Psoas muscle (tissue), 8 donors: ENCODE results near the gene ATAD3B. TPM values are rescaled to one million over a fixed set of nuclear protein-coding genes. Genes with fewer than 3 reads are reported as not detected.

Experiments
- ATAC-seq, 4 donors: fragments of 200-7000 bp; cut with Tn5 transposase; one replicate each; pipeline ENCODE4 v1.9.1; 2020; ENCODE audit warnings: moderate library complexity in 3 of 4, mild to moderate bottlenecking in 2 of 4
- DNase-seq, 2 donors: peaks; one replicate each; pipeline ENCODE4 v3.0.0-alpha.2; 2020
- H3K27ac ChIP-seq: fragments of 200-600 bp; one replicate; pipeline ENCODE4 v1.8.0; 2022
- H3K27me3 ChIP-seq, 3 donors: fragments of 200-600 bp in 1 of 3; one replicate each; pipeline versions ENCODE4 v1.6.1 to v1.8.0; 2013 to 2022; ENCODE audit warnings: low read length in 2 of 3, mild to moderate bottlenecking in 2 of 3, moderate library complexity in 1 of 3; ENCODE audit not compliant: insufficient read depth in 3 of 3
- H3K36me3 ChIP-seq, 2 donors: fragments of 200-600 bp in 1 of 2; one replicate each; pipeline versions ENCODE4 v1.6.1 to v1.8.0; 2013 to 2022; ENCODE audit warnings: low read depth in 1 of 2, mild to moderate bottlenecking in 1 of 2, moderate library complexity in 1 of 2; ENCODE audit not compliant: insufficient read depth in 1 of 2
- H3K4me1 ChIP-seq: fragments of 200-600 bp; one replicate; pipeline ENCODE4 v1.8.0; 2022
- H3K4me3 ChIP-seq: fragments of 200-600 bp; one replicate; pipeline ENCODE4 v1.8.0; 2022; ENCODE audit warnings: mild to moderate bottlenecking
- H3K9me3 ChIP-seq: fragments of 200-600 bp; one replicate; pipeline ENCODE4 v1.8.0; 2022
- CTCF ChIP-seq: fragments of 200-600 bp; IDR thresholded peaks from one replicate; pipeline ENCODE4 v1.8.0; 2022; ENCODE audit warnings: antibody characterized with exemption
- WGBS, 3 donors: extraction: QIAGEN DNeasy Blood & Tissue Kit; methylation state at CpG; one replicate each; pipeline versions ENCODE4 v1.1.6 to v1.1.7; 2013; 5-methylcytosine and 5-hydroxymethylcytosine counted together
- intact Hi-C, 2 donors: fragments of 100-400 bp; cut with DNase I; formaldehyde crosslinking; loops; one replicate each; pipeline versions ENCODE4 v1.11.0 to v1.14.2; 2022
- polyA plus RNA-seq, 3 donors: library from polyadenylated mRNA; stranded (reverse); fragments of 200-250 nt; gene quantifications; one replicate each; pipeline ENCODE4 v1.2.3, GENCODE V29; 2013
- total RNA-seq, 4 donors: library from RNA; stranded (reverse); fragmentation: NEBNext Ultra II Directional in 2 of 4; extraction: Animal tissue kit (Norgen Biotek cat#: 25700) in 2 of 4; gene quantifications; one replicate each; pipeline versions ENCODE4 v1.2.1 to v1.2.4, GENCODE V29; 2021 to 2023
- donor health status: healthy with polysubstance abuse.
- donor health status: DM: no; HTN: no; CAD: no; lungs with moderate emphysema.
- donor health status: Bipolar disorder and iron deficiency.
- donor health status: healthy.
- donor health status: DM: yes; HTN: yes; CAD: no.
- donor health status: DM: no; HTN: no; CAD: no.
- donor health status: DM: no; HTN: no; CAD: no.
- donor health status: DM: yes; HTN: yes; CAD: no.

The ATAD3B gene
- total and polyA plus RNA-seq, 7 donors, result 4.6 to 19.4 (median 9.8) TPM

- Histone ChIP-seq H3K36me3 (peaks cover 0 to 47% of the 10 kb centered on the region in 2 donors), H3K27me3 (no peaks in the 10 kb centered on the region), H3K9me3 (no peaks in the 10 kb centered on the region), H3K4me3 (no peak overlapping the region), H3K4me1 (peaks cover 11% of the 10 kb centered on the region), H3K27ac (no peak overlapping the region)
- ATAC-seq (no peak), DNase-seq (no peak)
- intact Hi-C loops, result no loop called here
- 85 to 94% (median 94%) methylated on average over 9 to 10 of the region's 10 CpGs for WGBS, 3 donors
- no peak for TF ChIP-seq CTCF
These were observed 73.0 kb downstream of the ATAD3B start for GRCh38 chr1:1544544-1544943.

Other genes starting within 250 kb of the ATAD3B start
- gene SDF4, start 239.8 kb upstream of the ATAD3B start, total RNA-seq, result 100 to 1,000 TPM in 1 of 4 donors, 10 to 100 TPM in 3; 70.6 to 109 (median 82.5) TPM
- 100 to 1,000 TPM in 2 of 3 donors, 10 to 100 TPM in 1; 67.5 to 129 (median 108) TPM for gene SDF4, start 239.8 kb upstream of the ATAD3B start, polyA plus RNA-seq
- 10 to 100 TPM in 3 of 4 donors, 1 to 10 TPM in 1; 8.9 to 13.7 (median 11.1) TPM for gene B3GALT6, start 239.5 kb upstream of the ATAD3B start, total RNA-seq
- 10 to 100 TPM in 2 of 3 donors, 1 to 10 TPM in 1; 7.7 to 30.3 (median 15.6) TPM for gene B3GALT6, start 239.5 kb upstream of the ATAD3B start, polyA plus RNA-seq
- gene C1QTNF12, start 225.0 kb upstream of the ATAD3B start, total RNA-seq, result 1 to 10 TPM in 2 of 4 donors, under 1 TPM in 2; 0.75 to 1.4 (median 1.0) TPM
- gene C1QTNF12, start 225.0 kb upstream of the ATAD3B start, polyA plus RNA-seq, result under 1 TPM; 0.13 to 0.98 (median 0.36) TPM
- 10 to 100 TPM; 36.8 to 48.1 (median 42.4) TPM for gene UBE2J2, start 197.9 kb upstream of the ATAD3B start, total RNA-seq
- 10 to 100 TPM; 44.9 to 80.9 (median 62.3) TPM for gene UBE2J2, start 197.9 kb upstream of the ATAD3B start, polyA plus RNA-seq
- 1 to 10 TPM; 1.4 to 3.5 (median 1.4) TPM for gene SCNN1D, start 191.3 kb upstream of the ATAD3B start, total RNA-seq
- 1 to 10 TPM in 2 of 3 donors, under 1 TPM in 1; 0.48 to 2.0 (median 1.6) TPM for gene SCNN1D, start 191.3 kb upstream of the ATAD3B start, polyA plus RNA-seq
- gene ACAP3, start 163.8 kb upstream of the ATAD3B start, total RNA-seq, result 10 to 100 TPM; 20.8 to 32.0 (median 26.3) TPM
- gene ACAP3, start 163.8 kb upstream of the ATAD3B start, polyA plus RNA-seq, result 10 to 100 TPM; 14.7 to 23.7 (median 15.5) TPM
- 1 to 10 TPM; 3.7 to 7.3 (median 5.8) TPM for gene PUSL1, start 163.2 kb upstream of the ATAD3B start, total RNA-seq
- gene PUSL1, start 163.2 kb upstream of the ATAD3B start, polyA plus RNA-seq, result 1 to 10 TPM; 7.9 to 9.1 (median 9.0) TPM
- gene INTS11, start 147.1 kb upstream of the ATAD3B start, total RNA-seq, result 10 to 100 TPM; 55.6 to 80.8 (median 64.0) TPM
- gene INTS11, start 147.1 kb upstream of the ATAD3B start, polyA plus RNA-seq, result 10 to 100 TPM; 71.2 to 72.7 (median 71.8) TPM
- gene CPTP, start 147.0 kb upstream of the ATAD3B start, total RNA-seq, result 10 to 100 TPM; 18.2 to 39.5 (median 23.8) TPM
- gene CPTP, start 147.0 kb upstream of the ATAD3B start, polyA plus RNA-seq, result 10 to 100 TPM; 31.3 to 38.1 (median 33.4) TPM
- gene TAS1R3, start 140.5 kb upstream of the ATAD3B start, total RNA-seq, result under 1 TPM in 3 of 4 donors, not detected in 1; 0.06 to 0.10 (median 0.06) TPM
- under 1 TPM; 0.08 to 0.25 (median 0.18) TPM for gene TAS1R3, start 140.5 kb upstream of the ATAD3B start, polyA plus RNA-seq
- 100 to 1,000 TPM; 162 to 215 (median 210) TPM for gene DVL1, start 122.3 kb upstream of the ATAD3B start, total RNA-seq
- 100 to 1,000 TPM; 183 to 209 (median 206) TPM for gene DVL1, start 122.3 kb upstream of the ATAD3B start, polyA plus RNA-seq
- gene MXRA8, start 113.2 kb upstream of the ATAD3B start, total RNA-seq, result 10 to 100 TPM in 3 of 4 donors, 1 to 10 TPM in 1; 7.2 to 24.3 (median 13.5) TPM
- gene MXRA8, start 113.2 kb upstream of the ATAD3B start, polyA plus RNA-seq, result 10 to 100 TPM in 2 of 3 donors, 1 to 10 TPM in 1; 9.8 to 16.9 (median 10.1) TPM
- 100 to 1,000 TPM; 180 to 194 (median 183) TPM for gene AURKAIP1, start 96.6 kb upstream of the ATAD3B start, total RNA-seq
- 100 to 1,000 TPM; 306 to 534 (median 341) TPM for gene AURKAIP1, start 96.6 kb upstream of the ATAD3B start, polyA plus RNA-seq
- 10 to 100 TPM; 40.2 to 71.8 (median 46.1) TPM for gene CCNL2, start 72.4 kb upstream of the ATAD3B start, total RNA-seq
- gene CCNL2, start 72.4 kb upstream of the ATAD3B start, polyA plus RNA-seq, result 10 to 100 TPM; 50.1 to 59.3 (median 54.7) TPM
- gene MRPL20, start 64.5 kb upstream of the ATAD3B start, total RNA-seq, result 100 to 1,000 TPM; 114 to 159 (median 143) TPM
- 100 to 1,000 TPM; 211 to 308 (median 255) TPM for gene MRPL20, start 64.5 kb upstream of the ATAD3B start, polyA plus RNA-seq
- gene ANKRD65, start 50.5 kb upstream of the ATAD3B start, total RNA-seq, result 1 to 10 TPM in 3 of 4 donors, under 1 TPM in 1; 0.77 to 5.4 (median 3.0) TPM
- gene ANKRD65, start 50.5 kb upstream of the ATAD3B start, polyA plus RNA-seq, result 1 to 10 TPM; 1.1 to 2.9 (median 1.6) TPM
- 10 to 100 TPM in 3 of 4 donors, 1 to 10 TPM in 1; 4.5 to 25.3 (median 13.8) TPM for gene VWA1, start 36.1 kb upstream of the ATAD3B start, total RNA-seq
- 1 to 10 TPM; 1.4 to 7.8 (median 4.1) TPM for gene VWA1, start 36.1 kb upstream of the ATAD3B start, polyA plus RNA-seq
- under 1 TPM; 0.47 to 0.99 (median 0.61) TPM for gene ATAD3C, start 22.1 kb upstream of the ATAD3B start, total RNA-seq
- gene ATAD3C, start 22.1 kb upstream of the ATAD3B start, polyA plus RNA-seq, result under 1 TPM; 0.12 to 0.61 (median 0.13) TPM
- 10 to 100 TPM; 20.6 to 33.5 (median 24.1) TPM for gene ATAD3A, start 40.4 kb downstream of the ATAD3B start, total RNA-seq
- 10 to 100 TPM; 35.6 to 48.6 (median 41.4) TPM for gene ATAD3A, start 40.4 kb downstream of the ATAD3B start, polyA plus RNA-seq
- gene TMEM240, start 68.9 kb downstream of the ATAD3B start, total RNA-seq, result 1 to 10 TPM in 3 of 4 donors, under 1 TPM in 1; 0.88 to 1.4 (median 1.2) TPM
- 1 to 10 TPM in 1 of 3 donors, under 1 TPM in 2; 0.55 to 1.8 (median 0.98) TPM for gene TMEM240, start 68.9 kb downstream of the ATAD3B start, polyA plus RNA-seq
- gene SSU72, start 103.1 kb downstream of the ATAD3B start, total RNA-seq, result 100 to 1,000 TPM; 130 to 185 (median 167) TPM
- 100 to 1,000 TPM; 137 to 207 (median 192) TPM for gene SSU72, start 103.1 kb downstream of the ATAD3B start, polyA plus RNA-seq
- gene FNDC10, start 128.4 kb downstream of the ATAD3B start, total RNA-seq, result under 1 TPM in 3 of 4 donors, not detected in 1; 0.44 to 0.89 (median 0.82) TPM
- under 1 TPM; 0.15 to 0.96 (median 0.34) TPM for gene FNDC10, start 128.4 kb downstream of the ATAD3B start, polyA plus RNA-seq
- 100 to 1,000 TPM in 1 of 4 donors, 10 to 100 TPM in 3; 66.5 to 106 (median 75.4) TPM for gene MIB2, start 143.7 kb downstream of the ATAD3B start, total RNA-seq
- gene MIB2, start 143.7 kb downstream of the ATAD3B start, polyA plus RNA-seq, result 10 to 100 TPM; 41.8 to 80.5 (median 78.7) TPM
- gene MMP23B, start 160.4 kb downstream of the ATAD3B start, total RNA-seq, result 1 to 10 TPM in 1 of 4 donors, under 1 TPM in 2, not detected in 1; 0.32 to 1.8 (median 0.64) TPM
- gene MMP23B, start 160.4 kb downstream of the ATAD3B start, polyA plus RNA-seq, result under 1 TPM in 2 of 3 donors, not detected in 1; 0.25 to 0.29 TPM
- gene CDK11B, start 187.2 kb downstream of the ATAD3B start, total RNA-seq, result 10 to 100 TPM; 30.6 to 43.0 (median 36.4) TPM
- gene CDK11B, start 187.2 kb downstream of the ATAD3B start, polyA plus RNA-seq, result 10 to 100 TPM; 42.1 to 72.8 (median 55.2) TPM
- 10 to 100 TPM; 12.6 to 23.9 (median 14.9) TPM for gene SLC35E2B, start 221.0 kb downstream of the ATAD3B start, total RNA-seq
- gene SLC35E2B, start 221.0 kb downstream of the ATAD3B start, polyA plus RNA-seq, result 10 to 100 TPM in 2 of 3 donors, 1 to 10 TPM in 1; 9.2 to 16.4 (median 11.5) TPM